Heart left ventricle (tissue), 16 donors: Measurements from ENCODE around the gene FOXB1. TPM values are rescaled to one million over a fixed set of nuclear protein-coding genes. Genes with fewer than 3 reads are reported as not detected.

Experiments used
- ATAC-seq, 4 donors: fragments of 200-7000 bp; cut with Tn5 transposase; one replicate each; pipeline ENCODE4 v1.9.1; 2020 to 2022; ENCODE audit warnings: moderate library complexity in 4 of 4, mild to moderate bottlenecking in 3 of 4, moderate number of reproducible peaks in 1 of 4
- DNase-seq, 5 donors: peaks; one replicate each; pipeline ENCODE4 v3.0.0-alpha.2; 2020
- H3K27ac ChIP-seq, 12 donors: fragments of 200-600 bp; sonication (generic) in 4 of 12; one replicate each; pipeline versions ENCODE4 v1.5.0 to v1.8.0; 2016 to 2022; ENCODE audit warnings: mild to moderate bottlenecking in 2 of 12
- H3K27me3 ChIP-seq, 9 donors: fragments of 200-600 bp; sonication (generic) in 2 of 9; one replicate each; pipeline versions ENCODE4 v1.5.1 to v1.8.0; 2016 to 2022; ENCODE audit warnings: mild to moderate bottlenecking in 3 of 9
- H3K36me3 ChIP-seq, 9 donors: fragments of 200-600 bp; sonication (generic) in 2 of 9; one replicate each; pipeline versions ENCODE4 v1.5.0 to v1.8.0; 2018 to 2022; ENCODE audit warnings: mild to moderate bottlenecking in 2 of 9
- H3K4me1 ChIP-seq, 12 donors: fragments of 200-600 bp; sonication (generic) in 4 of 12; one replicate each; pipeline versions ENCODE4 v1.5.0 to v1.8.0; 2016 to 2022; ENCODE audit warnings: mild to moderate bottlenecking in 3 of 12
- H3K4me3 ChIP-seq, 12 donors: fragments of 200-600 bp; sonication (generic) in 4 of 12; one replicate each; pipeline versions ENCODE4 v1.5.0 to v1.8.0; 2017 to 2022; ENCODE audit warnings: mild to moderate bottlenecking in 9 of 12, moderate library complexity in 4 of 12
- H3K9me3 ChIP-seq, 12 donors: fragments of 200-600 bp; sonication (generic) in 4 of 12; one replicate each; pipeline versions ENCODE4 v1.5.0 to v1.8.0; 2016 to 2022; ENCODE audit warnings: mild to moderate bottlenecking in 1 of 12
- POLR2A ChIP-seq, 2 donors: fragments of 450-650 bp; IDR thresholded peaks; one replicate each; pipeline ENCODE4 v1.6.1; 2017; ENCODE audit warnings: antibody characterized with exemption in 2 of 2, mild to moderate bottlenecking in 2 of 2, moderate library complexity in 2 of 2
- WGBS, 4 donors: extraction: QIAGEN DNeasy Blood & Tissue Kit in 2 of 4; methylation state at CpG; one replicate each; pipeline versions ENCODE4 v1.1.5 to v1.1.7; 2013 to 2018; 5-methylcytosine and 5-hydroxymethylcytosine counted together
- intact Hi-C, 10 donors: fragments of 100-400 bp; cut with DNase I; formaldehyde crosslinking; loops; one replicate each; pipeline versions ENCODE4 v1.11.1 to v1.14.2; 2022
- polyA plus RNA-seq, 2 donors: library from polyadenylated mRNA; stranded (reverse); fragments of 200-250 nt; gene quantifications; one replicate each; pipeline ENCODE4 v1.2.3, GENCODE V29; 2013
- total RNA-seq, 9 donors: library from RNA; depleted of rRNA in 2 of 9; stranded (reverse); fragments of >200 nt in 2 of 9; fragmentation: NEBNext Ultra II Directional in 3 of 9; extraction: Animal tissue kit (Norgen Biotek cat#: 25700) in 3 of 9; gene quantifications; one replicate each; pipeline versions ENCODE4 v1.1.0 to v1.2.4, GENCODE V29; 2016 to 2023
- TF ChIP-seq, protein P1 (sequence below), 12 donors: fragments of 200-600 bp; sonication (generic) in 4 of 12; IDR thresholded peaks; one replicate each; pipeline versions ENCODE4 v1.5.0 to v1.8.0; 2018 to 2022; ENCODE audit warnings: antibody characterized with exemption in 12 of 12, mild to moderate bottlenecking in 5 of 12
- donor health status: ischemic (EF 13 %, LVEDD 7.1; RV severe dilation, severe dysfunction).
- donor health status: healthy with polysubstance abuse.
- donor health status: DM: no; HTN: yes; CAD: no.
- donor health status: DM: no; HTN: no; CAD: no.
- donor health status: ischemic (EF 25% LVEDD 6.9; RV normal size, moderate dysfunction).
- donor health status: ischemic (EF 25% LVEDD 5.7; RV mildly dilated, moderate dysfunction).
- donor health status: healthy.
- donor health status: DM: yes; HTN: yes; CAD: no.
- donor health status: ischemic (EF 35%, LVEDD 5.7; RV mildly dilated, moderate dysfunction).
- donor health status: nonischemic (EF 11% LVEDD 7.7; RV severe dilation, severe dysfunction).
- donor health status: DM: yes; HTN: yes; CAD: no.
- donor health status: PGD.
- donor health status: ischemic (EF 29% LVEDD 5.4; RV normal size, mild dysfunction).
- donor health status: nonischemic (EF 23%, LVEDD 6.1; RV moderate dilation, normal function).

FOXB1 gene
- total and polyA plus RNA-seq, 11 donors = not detected

GRCh38 chr15:60009124-60009960, 5.2 kb downstream of the FOXB1 start:
- no peak for TF ChIP-seq POLR2A (IDR thresholded peaks at IDR 0.05)
- TF ChIP-seq, protein P1, sequence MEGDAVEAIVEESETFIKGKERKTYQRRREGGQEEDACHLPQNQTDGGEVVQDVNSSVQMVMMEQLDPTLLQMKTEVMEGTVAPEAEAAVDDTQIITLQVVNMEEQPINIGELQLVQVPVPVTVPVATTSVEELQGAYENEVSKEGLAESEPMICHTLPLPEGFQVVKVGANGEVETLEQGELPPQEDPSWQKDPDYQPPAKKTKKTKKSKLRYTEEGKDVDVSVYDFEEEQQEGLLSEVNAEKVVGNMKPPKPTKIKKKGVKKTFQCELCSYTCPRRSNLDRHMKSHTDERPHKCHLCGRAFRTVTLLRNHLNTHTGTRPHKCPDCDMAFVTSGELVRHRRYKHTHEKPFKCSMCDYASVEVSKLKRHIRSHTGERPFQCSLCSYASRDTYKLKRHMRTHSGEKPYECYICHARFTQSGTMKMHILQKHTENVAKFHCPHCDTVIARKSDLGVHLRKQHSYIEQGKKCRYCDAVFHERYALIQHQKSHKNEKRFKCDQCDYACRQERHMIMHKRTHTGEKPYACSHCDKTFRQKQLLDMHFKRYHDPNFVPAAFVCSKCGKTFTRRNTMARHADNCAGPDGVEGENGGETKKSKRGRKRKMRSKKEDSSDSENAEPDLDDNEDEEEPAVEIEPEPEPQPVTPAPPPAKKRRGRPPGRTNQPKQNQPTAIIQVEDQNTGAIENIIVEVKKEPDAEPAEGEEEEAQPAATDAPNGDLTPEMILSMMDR (IDR thresholded peaks at IDR 0.05) = no peak
- H3K4me3 ChIP-seq = no peak overlapping the region
- no peak for ATAC-seq
- H3K27me3 ChIP-seq = peaks cover 42 to 100% (median 90%) of the 10 kb centered on the region in 9 donors
- no peaks in the 10 kb centered on the region for H3K9me3 ChIP-seq
- H3K4me1 ChIP-seq = peaks cover 0 to 27% (median 21%) of the 10 kb centered on the region in 12 donors
- intact Hi-C loops = no loop called here
- H3K36me3 ChIP-seq = no peaks in the 10 kb centered on the region
- no peak overlapping the region for H3K27ac ChIP-seq
- DNase-seq = no peak
- WGBS, 4 donors = 17 to 24% (median 24%) methylated on average over 6 of the region's 6 CpGs

GRCh38 chr15:60009980-60010732, 6.0 kb downstream of the FOXB1 start:
- intact Hi-C loops = no loop called here
- ATAC-seq (no peak), DNase-seq (no peak)
- no peak overlapping the region for H3K27ac ChIP-seq
- no peak overlapping the region for H3K4me3 ChIP-seq
- H3K9me3 ChIP-seq = no peaks in the 10 kb centered on the region
- TF ChIP-seq, protein P1 (IDR thresholded peaks at IDR 0.05) = no peak
- no peak for TF ChIP-seq POLR2A (IDR thresholded peaks at IDR 0.05)
- peaks cover 0 to 19% (median 13%) of the 10 kb centered on the region in 12 donors for H3K4me1 ChIP-seq
- no peaks in the 10 kb centered on the region for H3K36me3 ChIP-seq
- WGBS, 4 donors = 14 to 17% (median 15%) methylated on average over 13 of the region's 13 CpGs
- H3K27me3 ChIP-seq = peaks cover 35 to 100% (median 85%) of the 10 kb centered on the region in 9 donors

- Histone ChIP-seq H3K36me3 (no peaks in the 10 kb centered on the region), H3K27me3 (peaks cover 28 to 100% (median 85%) of the 10 kb centered on the region in 9 donors), H3K9me3 (no peaks in the 10 kb centered on the region), H3K27ac (no peak overlapping the region), H3K4me1 (peaks cover 0 to 12% (median 6%) of the 10 kb centered on the region in 12 donors), H3K4me3 (no peak overlapping the region)
- ATAC-seq = no peak
- WGBS, 4 donors = 28 to 33% (median 29%) methylated on average over 2 of the region's 2 CpGs
- no peak for DNase-seq
- intact Hi-C loops = no loop called here
- no peak for TF ChIP-seq POLR2A (IDR thresholded peaks at IDR 0.05)
Measured at GRCh38 chr15:60010858-60011257, 6.7 kb downstream of the FOXB1 start.

DNA sequence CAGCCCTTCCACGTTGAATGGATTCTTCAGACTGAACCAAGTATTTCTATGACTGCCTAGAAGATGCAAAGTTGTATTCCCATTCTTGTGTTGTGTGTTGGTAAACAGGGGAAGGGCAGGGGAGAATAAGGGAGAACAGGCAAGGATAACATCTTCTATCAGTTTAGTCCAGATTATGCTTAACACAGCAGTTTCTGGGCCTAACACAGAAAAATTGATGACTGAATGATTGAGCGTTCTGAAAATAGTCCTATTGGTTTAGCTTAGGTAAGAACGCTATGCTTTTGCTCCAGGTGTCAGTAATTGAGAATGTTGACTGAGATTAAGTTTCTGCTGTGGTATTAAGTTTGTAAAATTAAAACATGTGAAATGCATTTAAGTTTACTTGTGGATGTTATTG, 8.6 kb downstream of the FOXB1 start:
- WGBS, 4 donors = 69 to 77% (median 73%) methylated on average over 3 of the region's 3 CpGs
- H3K9me3 ChIP-seq = peaks cover 0 to 8% (median 0%) of the 10 kb centered on the region in 12 donors
- peaks cover 18 to 96% (median 67%) of the 10 kb centered on the region in 9 donors for H3K27me3 ChIP-seq

More for the DNA sequence above, 8.6 kb downstream of the FOXB1 start:
- H3K4me3 ChIP-seq = no peak overlapping the region
- no peaks in the 10 kb centered on the region for H3K36me3 ChIP-seq
- no peaks in the 10 kb centered on the region for H3K4me1 ChIP-seq
- no peak overlapping the region for H3K27ac ChIP-seq
- intact Hi-C loops = no loop called here
- ATAC-seq = no peak
- TF ChIP-seq, protein P1 (IDR thresholded peaks at IDR 0.05) = no peak
- no peak for TF ChIP-seq POLR2A (IDR thresholded peaks at IDR 0.05)
- no peak for DNase-seq
